ENCODE data around the gene FILIP1L. TPM values are rescaled to one million over a fixed set of nuclear protein-coding genes. Genes with fewer than 3 reads are reported as not detected.

FILIP1L gene
- total RNA-seq, 4 donors from 2014 or later: 87.1 to 115 (median 99.6) TPM

GRCh38 chr3:99902091-99902490 lies 212.2 kb downstream of the FILIP1L start:
- peaks cover 14 to 19% of the 10 kb centered on the region in 2 donors for H3K4me1 ChIP-seq
- no peak overlapping the region for H3K4me3 ChIP-seq
- no peak for ATAC-seq
- no peaks in the 10 kb centered on the region for H3K9me3 ChIP-seq
- H3K36me3 ChIP-seq: no peaks in the 10 kb centered on the region
- TF ChIP-seq POLR2A (IDR thresholded peaks at IDR 0.05): no peak
- TF ChIP-seq CTCF (IDR thresholded peaks at IDR 0.05 in 4 of 5, conservative IDR thresholded peaks at IDR 0.05 in 1 of 5): no peak
- no peak for DNase-seq
- H3K27me3 ChIP-seq: no peaks in the 10 kb centered on the region
- in situ Hi-C loops (cut with MboI; ENCODE audit: low sequenced_read_pairs in 4 of 4): no loop called here
- intact Hi-C loops (cut with DNase I; ENCODE audit: low total_unique reads): no loop called here
- H3K27ac ChIP-seq: peak overlapping the region; percentile 36 to 76 (median 66)

- no peaks in the 10 kb centered on the region for H3K27me3 ChIP-seq
- H3K4me1 ChIP-seq: peaks cover 14 to 22% of the 10 kb centered on the region in 2 donors
- no peak overlapping the region for H3K4me3 ChIP-seq
- no peaks in the 10 kb centered on the region for H3K9me3 ChIP-seq
- no peak for TF ChIP-seq CTCF (IDR thresholded peaks at IDR 0.05 in 4 of 5, conservative IDR thresholded peaks at IDR 0.05 in 1 of 5)
- no peak for TF ChIP-seq POLR2A (IDR thresholded peaks at IDR 0.05)
- in situ Hi-C loops (cut with MboI; ENCODE audit: low sequenced_read_pairs in 4 of 4): no loop called here
- intact Hi-C loops (cut with DNase I; ENCODE audit: low total_unique reads): no loop called here
- H3K36me3 ChIP-seq: no peaks in the 10 kb centered on the region
- H3K27ac ChIP-seq: peak overlapping the region; percentile 36 to 76 (median 66)
- DNase-seq (no peak), ATAC-seq (peak; percentile 67 to 74)
These were observed 212.9 kb downstream of the FILIP1L start for GRCh38 chr3:99901200-99901926.

GRCh38 chr3:99900248-99900647 lies 214.1 kb downstream of the FILIP1L start:
- H3K4me1 ChIP-seq: peaks cover 14 to 26% of the 10 kb centered on the region in 2 donors
- H3K4me3 ChIP-seq: no peak overlapping the region
- H3K27ac ChIP-seq: peak overlapping the region in 3 of 4 donors; percentile 57 to 76 (median 75)
- TF ChIP-seq POLR2A (IDR thresholded peaks at IDR 0.05) (no peak), CTCF (IDR thresholded peaks at IDR 0.05 in 4 of 5, conservative IDR thresholded peaks at IDR 0.05 in 1 of 5) (no peak)
- in situ Hi-C loops (cut with MboI; ENCODE audit: low sequenced_read_pairs in 4 of 4): no loop called here
- no peaks in the 10 kb centered on the region for H3K36me3 ChIP-seq
- intact Hi-C loops (cut with DNase I; ENCODE audit: low total_unique reads): no loop called here
- no peak for ATAC-seq
- no peak for DNase-seq
- no peaks in the 10 kb centered on the region for H3K27me3 ChIP-seq
- no peaks in the 10 kb centered on the region for H3K9me3 ChIP-seq

- H3K4me1 ChIP-seq: peaks cover 21 to 26% of the 10 kb centered on the region in 2 donors
- no peaks in the 10 kb centered on the region for H3K9me3 ChIP-seq
- H3K27ac ChIP-seq: no peak overlapping the region
- intact Hi-C loops (cut with DNase I; ENCODE audit: low total_unique reads): no loop called here
- H3K4me3 ChIP-seq: no peak overlapping the region
- no peaks in the 10 kb centered on the region for H3K36me3 ChIP-seq
- no peaks in the 10 kb centered on the region for H3K27me3 ChIP-seq
- TF ChIP-seq POLR2A (IDR thresholded peaks at IDR 0.05): no peak
- TF ChIP-seq CTCF (IDR thresholded peaks at IDR 0.05 in 4 of 5, conservative IDR thresholded peaks at IDR 0.05 in 1 of 5): no peak
- DNase-seq (no peak), ATAC-seq (no peak)
- in situ Hi-C loops (cut with MboI; ENCODE audit: low sequenced_read_pairs in 4 of 4): no loop called here
These were observed 214.7 kb downstream of the FILIP1L start for GRCh38 chr3:99899603-99900002.
